ENCODE measurements around the gene SLC19A3. TPM values are rescaled to one million over a fixed set of nuclear protein-coding genes. Genes with fewer than 3 reads are reported as not detected.
"Not testable (repeated sequence)": the region's sequence is repeated elsewhere in the genome, so short reads cannot be mapped to it uniquely, and the experiment has no call there.

SLC19A3 gene
- total RNA-seq, 1 experiment from 2014 or later: not detected

- Histone ChIP-seq H3K27ac (ENCODE audit: low read length) (no peak overlapping the region), H3K4me3 (ENCODE audit: low read length) (no peak overlapping the region), H3K9me2 (replicated peaks; ENCODE audit: insufficient read depth, low read length) (no peaks in the 10 kb centered on the region), H3K27me3 (ENCODE audit: low read length) (no peaks in the 10 kb centered on the region), H4K20me1 (ENCODE audit: insufficient read depth, low read depth, low read length) (no peaks in the 10 kb centered on the region), H3K79me2 (ENCODE audit: low read length) (no peaks in the 10 kb centered on the region), H3K36me3 (ENCODE audit: insufficient read depth, low read length) (no peaks in the 10 kb centered on the region), H3K4me1 (ENCODE audit: low read length) (no peaks in the 10 kb centered on the region), H3K4me2 (ENCODE audit: low read depth, low read length, poor library complexity, severe bottlenecking) (no peak overlapping the region), H3K9ac (ENCODE audit: low read length) (no peak overlapping the region), H3K9me3 (ENCODE audit: low read length) (no peaks in the 10 kb centered on the region), H2AFZ (ENCODE audit: low read length) (no peak overlapping the region)
- no peak for DNase-seq
Observed at GRCh38 chr2:227696990-227697679, 20.7 kb downstream of the SLC19A3 start.

GRCh38 chr2:227687189-227687588 is 30.6 kb downstream of the SLC19A3 start:
- Histone ChIP-seq H3K4me1 (ENCODE audit: low read length) (no peaks in the 10 kb centered on the region), H4K20me1 (ENCODE audit: insufficient read depth, low read depth, low read length) (no peaks in the 10 kb centered on the region), H3K36me3 (ENCODE audit: insufficient read depth, low read length) (no peaks in the 10 kb centered on the region), H3K27me3 (ENCODE audit: low read length) (no peaks in the 10 kb centered on the region), H2AFZ (ENCODE audit: low read length) (no peak overlapping the region), H3K9me3 (ENCODE audit: low read length) (no peaks in the 10 kb centered on the region), H3K4me3 (ENCODE audit: low read length) (no peak overlapping the region), H3K79me2 (ENCODE audit: low read length) (no peaks in the 10 kb centered on the region), H3K27ac (ENCODE audit: low read length) (no peak overlapping the region), H3K9ac (ENCODE audit: low read length) (no peak overlapping the region), H3K9me2 (replicated peaks; ENCODE audit: insufficient read depth, low read length) (no peaks in the 10 kb centered on the region), H3K4me2 (ENCODE audit: low read depth, low read length, poor library complexity, severe bottlenecking) (no peak overlapping the region)
- DNase-seq: no peak

- H3K79me2 ChIP-seq (ENCODE audit: low read length): no peaks in the 10 kb centered on the region
- H3K36me3 ChIP-seq (ENCODE audit: insufficient read depth, low read length): no peaks in the 10 kb centered on the region
- no peak for DNase-seq
- H3K9me2 ChIP-seq (replicated peaks; ENCODE audit: insufficient read depth, low read length): no peaks in the 10 kb centered on the region
- no peak overlapping the region for H3K9ac ChIP-seq (ENCODE audit: low read length)
- no peak overlapping the region for H3K4me2 ChIP-seq (ENCODE audit: low read depth, low read length, poor library complexity, severe bottlenecking)
- H3K4me3 ChIP-seq (ENCODE audit: low read length): no peak overlapping the region
- no peaks in the 10 kb centered on the region for H4K20me1 ChIP-seq (ENCODE audit: insufficient read depth, low read depth, low read length)
- no peaks in the 10 kb centered on the region for H3K27me3 ChIP-seq (ENCODE audit: low read length)
- H3K27ac ChIP-seq (ENCODE audit: low read length): no peak overlapping the region
- H3K4me1 ChIP-seq (ENCODE audit: low read length): no peaks in the 10 kb centered on the region
- no peak overlapping the region for H2AFZ ChIP-seq (ENCODE audit: low read length)
- H3K9me3 ChIP-seq (ENCODE audit: low read length): no peaks in the 10 kb centered on the region
Observed at GRCh38 chr2:227684258-227684657, 33.6 kb downstream of the SLC19A3 start.

GRCh38 chr2:227677928-227678327 is 39.9 kb downstream of the SLC19A3 start:
- Histone ChIP-seq H3K27me3 (ENCODE audit: low read length) (no peaks in the 10 kb centered on the region), H4K20me1 (ENCODE audit: insufficient read depth, low read depth, low read length) (no peaks in the 10 kb centered on the region), H3K9ac (ENCODE audit: low read length) (no peak overlapping the region), H3K79me2 (ENCODE audit: low read length) (no peaks in the 10 kb centered on the region), H3K9me2 (replicated peaks; ENCODE audit: insufficient read depth, low read length) (no peaks in the 10 kb centered on the region), H3K4me1 (ENCODE audit: low read length) (no peaks in the 10 kb centered on the region), H3K27ac (ENCODE audit: low read length) (no peak overlapping the region), H3K4me2 (ENCODE audit: low read depth, low read length, poor library complexity, severe bottlenecking) (no peak overlapping the region), H3K36me3 (ENCODE audit: insufficient read depth, low read length) (no peaks in the 10 kb centered on the region), H2AFZ (ENCODE audit: low read length) (no peak overlapping the region), H3K4me3 (ENCODE audit: low read length) (no peak overlapping the region), H3K9me3 (ENCODE audit: low read length) (no peaks in the 10 kb centered on the region)
- no peak for DNase-seq

- Histone ChIP-seq H3K36me3 (ENCODE audit: insufficient read depth, low read length) (no peaks in the 10 kb centered on the region), H3K4me2 (ENCODE audit: low read depth, low read length, poor library complexity, severe bottlenecking) (no peak overlapping the region), H3K27ac (ENCODE audit: low read length) (no peak overlapping the region), H3K9me3 (ENCODE audit: low read length) (no peaks in the 10 kb centered on the region), H3K4me3 (ENCODE audit: low read length) (no peak overlapping the region), H3K79me2 (ENCODE audit: low read length) (no peaks in the 10 kb centered on the region), H3K9me2 (replicated peaks; ENCODE audit: insufficient read depth, low read length) (no peaks in the 10 kb centered on the region), H4K20me1 (ENCODE audit: insufficient read depth, low read depth, low read length) (no peaks in the 10 kb centered on the region), H3K27me3 (ENCODE audit: low read length) (no peaks in the 10 kb centered on the region), H2AFZ (ENCODE audit: low read length) (no peak overlapping the region), H3K9ac (ENCODE audit: low read length) (no peak overlapping the region), H3K4me1 (ENCODE audit: low read length) (no peaks in the 10 kb centered on the region)
- DNase-seq: no peak
Observed at GRCh38 chr2:227674485-227674884, 43.3 kb downstream of the SLC19A3 start.

GRCh38 chr2:227673620-227674019 is 44.2 kb downstream of the SLC19A3 start:
- H3K9me3 ChIP-seq (ENCODE audit: low read length); H3K27ac ChIP-seq (ENCODE audit: low read length); H3K4me2 ChIP-seq (ENCODE audit: low read depth, low read length, poor library complexity, severe bottlenecking); H3K9me2 ChIP-seq (replicated peaks; ENCODE audit: insufficient read depth, low read length); H3K4me1 ChIP-seq (ENCODE audit: low read length); DNase-seq; H3K9ac ChIP-seq (ENCODE audit: low read length); H3K79me2 ChIP-seq (ENCODE audit: low read length); H3K4me3 ChIP-seq (ENCODE audit: low read length); H4K20me1 ChIP-seq (ENCODE audit: insufficient read depth, low read depth, low read length); H3K27me3 ChIP-seq (ENCODE audit: low read length); H2AFZ ChIP-seq (ENCODE audit: low read length); H3K36me3 ChIP-seq (ENCODE audit: insufficient read depth, low read length): not testable (repeated sequence)

GRCh38 chr2:227671170-227671905 is 46.5 kb downstream of the SLC19A3 start:
- Histone ChIP-seq H3K9ac (ENCODE audit: low read length) (no peak overlapping the region), H3K36me3 (ENCODE audit: insufficient read depth, low read length) (no peaks in the 10 kb centered on the region), H3K4me2 (ENCODE audit: low read depth, low read length, poor library complexity, severe bottlenecking) (no peak overlapping the region), H3K9me2 (replicated peaks; ENCODE audit: insufficient read depth, low read length) (no peaks in the 10 kb centered on the region), H3K9me3 (ENCODE audit: low read length) (no peaks in the 10 kb centered on the region), H3K27ac (ENCODE audit: low read length) (no peak overlapping the region), H3K4me3 (ENCODE audit: low read length) (no peak overlapping the region), H3K27me3 (ENCODE audit: low read length) (no peaks in the 10 kb centered on the region), H3K4me1 (ENCODE audit: low read length) (no peaks in the 10 kb centered on the region), H2AFZ (ENCODE audit: low read length) (no peak overlapping the region), H4K20me1 (ENCODE audit: insufficient read depth, low read depth, low read length) (no peaks in the 10 kb centered on the region), H3K79me2 (ENCODE audit: low read length) (no peaks in the 10 kb centered on the region)
- no peak for DNase-seq

- not testable (repeated sequence) for H3K27ac ChIP-seq (ENCODE audit: low read length); H3K4me2 ChIP-seq (ENCODE audit: low read depth, low read length, poor library complexity, severe bottlenecking); H3K36me3 ChIP-seq (ENCODE audit: insufficient read depth, low read length); H3K9me2 ChIP-seq (replicated peaks; ENCODE audit: insufficient read depth, low read length); H3K4me3 ChIP-seq (ENCODE audit: low read length); H3K9ac ChIP-seq (ENCODE audit: low read length); H3K9me3 ChIP-seq (ENCODE audit: low read length); H4K20me1 ChIP-seq (ENCODE audit: insufficient read depth, low read depth, low read length); H2AFZ ChIP-seq (ENCODE audit: low read length); DNase-seq; H3K4me1 ChIP-seq (ENCODE audit: low read length); H3K79me2 ChIP-seq (ENCODE audit: low read length); H3K27me3 ChIP-seq (ENCODE audit: low read length)
Observed at GRCh38 chr2:227666631-227667170, 51.1 kb downstream of the SLC19A3 start, which contains the start of gene SCYGR5. TSS of gene SCYGR5 (plus strand) at chr2:227666804. CDS start at chr2:227666804, 0 bp downstream.
